Fibroblast of lung (primary cell): ENCODE measurements around the gene CCIN.
A peak's percentile ranks its signal among the peaks of the same experiment; 100 is the strongest.

ENCODE experiments used
- EZH2 ChIP-seq: IDR thresholded peaks from 2 replicates; pipeline ENCODE4 v1.5.1; 2012; ENCODE audit warnings: low read length, control low read depth, mild to moderate bottlenecking; ENCODE audit errors: missing control alignments
- TF ChIP-seq, protein P1 (sequence below), 2 donors: IDR thresholded peaks in 1 of 2; conservative IDR thresholded peaks in 1 of 2; 1 replicate in 1 of 2; 2 replicates in 1 of 2; pipeline ENCODE4 v1.5.1; 2011 to 2012; ENCODE audit warnings: low read length in 2 of 2, control low read depth in 1 of 2, inconsistent platforms in 1 of 2, low read depth in 1 of 2, mild to moderate bottlenecking in 1 of 2

DNA sequence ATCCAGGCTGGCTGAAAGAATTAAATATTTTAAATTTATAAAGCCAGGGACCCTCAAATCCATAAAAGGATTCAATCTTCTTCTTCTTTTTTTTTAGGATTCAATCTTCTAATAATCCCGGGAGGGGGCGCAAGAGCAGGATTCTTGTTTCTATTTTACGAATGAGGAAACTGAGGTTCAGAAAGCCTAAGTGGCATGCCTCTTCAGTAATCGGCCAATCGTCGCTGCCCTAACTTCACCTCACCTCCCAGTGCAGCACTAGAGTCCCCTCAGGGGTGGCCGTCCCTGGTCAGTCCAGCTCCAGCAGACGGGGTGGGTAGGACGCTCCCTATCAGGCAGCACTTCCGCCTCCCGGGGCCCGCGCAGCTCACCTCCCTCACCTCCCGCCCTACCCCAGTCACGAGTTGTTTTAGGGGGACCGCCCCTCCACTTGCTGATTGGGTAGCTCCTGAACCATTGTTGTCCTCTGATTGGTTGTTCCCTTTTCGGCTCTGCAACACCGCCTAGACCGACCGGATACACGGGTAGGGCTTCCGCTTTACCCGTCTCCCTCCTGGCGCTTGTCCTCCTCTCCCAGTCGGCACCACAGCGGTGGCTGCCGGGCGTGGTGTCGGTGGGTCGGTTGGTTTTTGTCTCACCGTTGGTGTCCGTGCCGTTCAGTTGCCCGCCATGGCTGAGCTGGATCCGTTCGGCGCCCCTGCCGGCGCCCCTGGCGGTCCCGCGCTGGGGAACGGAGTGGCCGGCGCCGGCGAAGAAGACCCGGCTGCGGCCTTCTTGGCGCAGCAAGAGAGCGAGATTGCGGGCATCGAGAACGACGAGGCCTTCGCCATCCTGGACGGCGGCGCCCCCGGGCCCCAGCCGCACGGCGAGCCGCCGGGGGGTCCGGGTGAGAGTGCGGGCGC, 21.5 kb downstream of the CCIN start, which contains the start of gene CLTA:
- TF ChIP-seq, protein P1, sequence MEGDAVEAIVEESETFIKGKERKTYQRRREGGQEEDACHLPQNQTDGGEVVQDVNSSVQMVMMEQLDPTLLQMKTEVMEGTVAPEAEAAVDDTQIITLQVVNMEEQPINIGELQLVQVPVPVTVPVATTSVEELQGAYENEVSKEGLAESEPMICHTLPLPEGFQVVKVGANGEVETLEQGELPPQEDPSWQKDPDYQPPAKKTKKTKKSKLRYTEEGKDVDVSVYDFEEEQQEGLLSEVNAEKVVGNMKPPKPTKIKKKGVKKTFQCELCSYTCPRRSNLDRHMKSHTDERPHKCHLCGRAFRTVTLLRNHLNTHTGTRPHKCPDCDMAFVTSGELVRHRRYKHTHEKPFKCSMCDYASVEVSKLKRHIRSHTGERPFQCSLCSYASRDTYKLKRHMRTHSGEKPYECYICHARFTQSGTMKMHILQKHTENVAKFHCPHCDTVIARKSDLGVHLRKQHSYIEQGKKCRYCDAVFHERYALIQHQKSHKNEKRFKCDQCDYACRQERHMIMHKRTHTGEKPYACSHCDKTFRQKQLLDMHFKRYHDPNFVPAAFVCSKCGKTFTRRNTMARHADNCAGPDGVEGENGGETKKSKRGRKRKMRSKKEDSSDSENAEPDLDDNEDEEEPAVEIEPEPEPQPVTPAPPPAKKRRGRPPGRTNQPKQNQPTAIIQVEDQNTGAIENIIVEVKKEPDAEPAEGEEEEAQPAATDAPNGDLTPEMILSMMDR (conservative IDR thresholded peaks at IDR 0.05 in 1 of 2, IDR thresholded peaks at IDR 0.05 in 1 of 2; ENCODE audit: low read depth in 1 of 2, low read length in 2 of 2): peak; percentile 45 to 59
- no peak for TF ChIP-seq EZH2
